Psoas muscle (tissue), 8 donors: Measurements from ENCODE around the gene PLCXD1. TPM values are rescaled to one million over a fixed set of nuclear protein-coding genes. Genes with fewer than 3 reads are reported as not detected.
"Not testable (repeated sequence)": the region's sequence is repeated elsewhere in the genome, so short reads cannot be mapped to it uniquely, and the experiment has no call there.

Experiments
- ATAC-seq, 4 donors: fragments of 200-7000 bp; cut with Tn5 transposase; one replicate each; pipeline ENCODE4 v1.9.1; 2020; ENCODE audit warnings: moderate library complexity in 3 of 4, mild to moderate bottlenecking in 2 of 4
- DNase-seq, 2 donors: peaks; one replicate each; pipeline ENCODE4 v3.0.0-alpha.2; 2020
- H3K27ac ChIP-seq: fragments of 200-600 bp; one replicate; pipeline ENCODE4 v1.8.0; 2022
- H3K27me3 ChIP-seq, 3 donors: fragments of 200-600 bp in 1 of 3; one replicate each; pipeline versions ENCODE4 v1.6.1 to v1.8.0; 2013 to 2022; ENCODE audit warnings: low read length in 2 of 3, mild to moderate bottlenecking in 2 of 3, moderate library complexity in 1 of 3; ENCODE audit not compliant: insufficient read depth in 3 of 3
- H3K36me3 ChIP-seq, 2 donors: fragments of 200-600 bp in 1 of 2; one replicate each; pipeline versions ENCODE4 v1.6.1 to v1.8.0; 2013 to 2022; ENCODE audit warnings: low read depth in 1 of 2, mild to moderate bottlenecking in 1 of 2, moderate library complexity in 1 of 2; ENCODE audit not compliant: insufficient read depth in 1 of 2
- H3K4me1 ChIP-seq: fragments of 200-600 bp; one replicate; pipeline ENCODE4 v1.8.0; 2022
- H3K4me3 ChIP-seq: fragments of 200-600 bp; one replicate; pipeline ENCODE4 v1.8.0; 2022; ENCODE audit warnings: mild to moderate bottlenecking
- H3K9me3 ChIP-seq: fragments of 200-600 bp; one replicate; pipeline ENCODE4 v1.8.0; 2022
- WGBS, 3 donors: extraction: QIAGEN DNeasy Blood & Tissue Kit; methylation state at CpG; one replicate each; pipeline versions ENCODE4 v1.1.6 to v1.1.7; 2013; 5-methylcytosine and 5-hydroxymethylcytosine counted together
- intact Hi-C, 2 donors: fragments of 100-400 bp; cut with DNase I; formaldehyde crosslinking; loops; one replicate each; pipeline versions ENCODE4 v1.11.0 to v1.14.2; 2022
- long read RNA-seq, 2 donors: library from polyadenylated mRNA; unstranded; transcript quantifications; one replicate each; pipeline ENCODE4 v2.0.0, GENCODE V29; 2021
- polyA plus RNA-seq, 3 donors: library from polyadenylated mRNA; stranded (reverse); fragments of 200-250 nt; gene quantifications; one replicate each; pipeline ENCODE4 v1.2.3, GENCODE V29; 2013
- total RNA-seq, 4 donors: library from RNA; stranded (reverse); fragmentation: NEBNext Ultra II Directional in 2 of 4; extraction: Animal tissue kit (Norgen Biotek cat#: 25700) in 2 of 4; gene quantifications; one replicate each; pipeline versions ENCODE4 v1.2.1 to v1.2.4, GENCODE V29; 2021 to 2023
- TF ChIP-seq, protein P1 (sequence below): fragments of 200-600 bp; IDR thresholded peaks from one replicate; pipeline ENCODE4 v1.8.0; 2022; ENCODE audit warnings: antibody characterized with exemption
- donor health status: healthy with polysubstance abuse.
- donor health status: DM: no; HTN: no; CAD: no; lungs with moderate emphysema.
- donor health status: Bipolar disorder and iron deficiency.
- donor health status: healthy.
- donor health status: DM: yes; HTN: yes; CAD: no.
- donor health status: DM: no; HTN: no; CAD: no.
- donor health status: DM: no; HTN: no; CAD: no.
- donor health status: DM: yes; HTN: yes; CAD: no.

Gene PLCXD1, protein sequence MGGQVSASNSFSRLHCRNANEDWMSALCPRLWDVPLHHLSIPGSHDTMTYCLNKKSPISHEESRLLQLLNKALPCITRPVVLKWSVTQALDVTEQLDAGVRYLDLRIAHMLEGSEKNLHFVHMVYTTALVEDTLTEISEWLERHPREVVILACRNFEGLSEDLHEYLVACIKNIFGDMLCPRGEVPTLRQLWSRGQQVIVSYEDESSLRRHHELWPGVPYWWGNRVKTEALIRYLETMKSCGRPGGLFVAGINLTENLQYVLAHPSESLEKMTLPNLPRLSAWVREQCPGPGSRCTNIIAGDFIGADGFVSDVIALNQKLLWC
- total RNA-seq = 1 to 10 TPM in 3 of 4 donors, under 1 TPM in 1; 0.89 to 3.0 (median 2.0) TPM
- 10 to 100 TPM in 1 of 3 donors, 1 to 10 TPM in 2; 1.2 to 16.3 (median 2.3) TPM for polyA plus RNA-seq
- long read RNA-seq, donor 1 = 0 reads
- long read RNA-seq, donor 2 = 0 reads

DNA sequence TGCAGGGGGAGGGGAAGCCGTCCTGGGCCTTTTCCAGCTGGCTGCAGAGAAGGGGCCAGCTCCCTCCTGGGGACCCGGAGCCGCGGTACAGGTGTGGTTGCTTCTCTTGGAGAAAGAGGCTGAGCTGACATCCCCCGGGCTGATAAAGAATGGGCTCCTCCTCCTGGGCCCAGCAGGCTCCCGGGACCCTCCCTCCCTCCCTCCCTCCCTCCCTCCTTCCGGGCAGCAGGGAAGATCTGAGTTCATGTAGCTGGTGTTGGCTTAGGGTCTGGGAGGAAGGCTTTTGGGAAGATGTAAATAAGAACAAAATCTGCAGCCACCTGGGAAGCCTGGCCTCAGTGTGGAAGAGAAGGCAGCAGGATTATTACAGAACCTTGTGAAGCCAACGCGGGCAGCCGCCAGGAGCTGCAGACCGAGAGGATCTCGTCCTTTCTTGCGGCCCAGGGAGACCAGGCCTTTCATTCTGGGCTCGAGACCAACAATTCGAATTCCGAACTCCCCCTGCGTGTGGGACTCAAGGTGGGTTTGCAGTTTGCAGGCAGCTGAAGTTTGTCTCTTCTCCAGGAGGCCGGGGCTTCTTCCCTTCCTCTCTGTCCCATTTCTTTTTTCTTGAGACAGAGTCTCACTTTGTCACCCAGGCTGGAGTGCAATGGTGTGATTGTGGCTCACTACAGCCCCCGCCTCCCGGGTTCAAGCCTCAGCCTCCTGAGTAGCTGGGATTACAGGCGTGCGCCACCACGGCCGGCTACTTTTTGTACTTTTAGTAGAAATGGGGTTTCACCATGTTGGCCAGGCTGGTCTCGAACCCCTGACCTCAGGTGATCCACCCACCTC, at the start of gene PLCXD1:
Gene PLCXD1 (plus strand): TSS at position 216 of the 834 bp plus-strand sequence. CDS start 2,807 bp downstream, outside the sequence.
- peaks cover 0 to 9% of the 10 kb centered on the region in 2 donors for H3K36me3 ChIP-seq
- peaks cover 0 to 5% (median 2%) of the 10 kb centered on the region in 3 donors for H3K27me3 ChIP-seq
- intact Hi-C loops = loop anchor here in 1 of 2 donors (5.0 kb wide), 1 partner anchor 36 kb away; the partner anchor contains the start of gene GTPBP6
- peaks cover 4% of the 10 kb centered on the region for H3K4me1 ChIP-seq
- H3K4me3 ChIP-seq = no peak within 1 kb of the TSS
- DNase-seq (no peak), ATAC-seq (no peak)
- H3K27ac ChIP-seq = no peak within 1 kb of the TSS
- WGBS, 3 donors = 43 to 61% (median 51%) methylated on average over 24 to 25 of the region's 25 CpGs
- TF ChIP-seq, protein P1, sequence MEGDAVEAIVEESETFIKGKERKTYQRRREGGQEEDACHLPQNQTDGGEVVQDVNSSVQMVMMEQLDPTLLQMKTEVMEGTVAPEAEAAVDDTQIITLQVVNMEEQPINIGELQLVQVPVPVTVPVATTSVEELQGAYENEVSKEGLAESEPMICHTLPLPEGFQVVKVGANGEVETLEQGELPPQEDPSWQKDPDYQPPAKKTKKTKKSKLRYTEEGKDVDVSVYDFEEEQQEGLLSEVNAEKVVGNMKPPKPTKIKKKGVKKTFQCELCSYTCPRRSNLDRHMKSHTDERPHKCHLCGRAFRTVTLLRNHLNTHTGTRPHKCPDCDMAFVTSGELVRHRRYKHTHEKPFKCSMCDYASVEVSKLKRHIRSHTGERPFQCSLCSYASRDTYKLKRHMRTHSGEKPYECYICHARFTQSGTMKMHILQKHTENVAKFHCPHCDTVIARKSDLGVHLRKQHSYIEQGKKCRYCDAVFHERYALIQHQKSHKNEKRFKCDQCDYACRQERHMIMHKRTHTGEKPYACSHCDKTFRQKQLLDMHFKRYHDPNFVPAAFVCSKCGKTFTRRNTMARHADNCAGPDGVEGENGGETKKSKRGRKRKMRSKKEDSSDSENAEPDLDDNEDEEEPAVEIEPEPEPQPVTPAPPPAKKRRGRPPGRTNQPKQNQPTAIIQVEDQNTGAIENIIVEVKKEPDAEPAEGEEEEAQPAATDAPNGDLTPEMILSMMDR = no peak
- no peaks in the 10 kb centered on the region for H3K9me3 ChIP-seq

DNA sequence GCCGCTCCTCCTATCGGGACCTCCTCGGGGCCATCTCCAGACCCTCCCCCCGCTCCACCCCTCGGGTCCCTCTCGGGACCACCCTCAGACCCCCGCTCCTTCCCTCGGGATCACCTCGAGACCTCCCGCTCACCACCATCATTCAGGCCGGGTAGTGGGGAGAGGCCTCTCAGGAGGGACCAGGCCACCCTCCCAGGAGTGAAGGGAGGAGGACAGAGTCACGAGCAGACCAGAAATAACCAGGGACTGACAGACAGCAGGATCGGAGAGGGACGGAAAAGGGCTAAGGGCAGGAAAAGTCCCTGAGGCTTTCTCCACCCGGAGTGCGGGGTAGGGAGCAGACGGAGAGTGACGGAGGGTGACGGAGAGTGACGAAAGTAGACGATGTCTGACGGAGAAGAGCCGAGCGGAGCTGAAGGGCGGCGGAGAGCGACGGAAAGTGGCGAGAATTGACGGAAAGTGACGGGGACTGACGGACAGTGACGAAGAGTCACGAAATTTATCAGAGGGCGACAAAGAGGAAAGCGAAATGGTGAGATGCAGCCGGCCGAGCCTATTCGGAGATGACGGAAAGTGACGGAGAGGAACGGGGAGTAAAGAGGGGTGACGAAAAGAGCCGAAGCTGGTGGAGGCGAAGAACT, 49.4 kb upstream of the PLCXD1 start:
- peak; percentile 92 to 99 (median 96) for ATAC-seq

DNA sequence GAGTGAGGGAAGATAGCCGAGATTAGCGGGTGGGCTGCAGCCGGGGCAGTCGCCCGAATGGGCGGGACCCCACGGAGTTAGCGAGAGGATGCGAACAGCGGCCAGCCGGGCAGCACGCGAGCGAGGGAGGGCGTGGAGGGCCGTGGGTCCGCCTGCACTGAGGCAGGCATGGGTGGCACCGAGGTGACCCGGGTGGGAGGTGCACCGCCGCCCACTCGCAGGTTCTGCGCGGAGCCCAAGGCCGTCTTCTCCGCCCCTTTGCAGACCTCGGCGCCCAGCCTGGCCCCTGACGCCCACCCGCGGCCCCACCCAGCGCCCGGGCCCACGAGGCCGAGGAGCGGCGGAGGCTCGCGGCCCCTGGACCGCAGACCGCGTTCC, 48.9 kb upstream of the PLCXD1 start:
- H3K4me1 ChIP-seq, H3K4me3 ChIP-seq, H3K36me3 ChIP-seq, H3K9me3 ChIP-seq, H3K27me3 ChIP-seq, intact Hi-C loops, DNase-seq, H3K27ac ChIP-seq: not testable (repeated sequence)
- peak in 3 of 4 donors; percentile 16 to 38 (median 34) for ATAC-seq
- 73 to 100% methylated on average over 8 of the region's 42 CpGs; no CpG with 5 or more reads in 1 of the 3 donors for whole genome bisulfite sequencing, 3 donors

More for the DNA sequence above, 49.4 kb upstream of the PLCXD1 start:
- intact Hi-C loops, H3K9me3 ChIP-seq, H3K4me3 ChIP-seq, H3K27ac ChIP-seq, H3K36me3 ChIP-seq, DNase-seq, H3K4me1 ChIP-seq, H3K27me3 ChIP-seq: not testable (repeated sequence)
- WGBS, 3 donors = no CpG with 5 or more reads among the region's 45 CpGs

DNA sequence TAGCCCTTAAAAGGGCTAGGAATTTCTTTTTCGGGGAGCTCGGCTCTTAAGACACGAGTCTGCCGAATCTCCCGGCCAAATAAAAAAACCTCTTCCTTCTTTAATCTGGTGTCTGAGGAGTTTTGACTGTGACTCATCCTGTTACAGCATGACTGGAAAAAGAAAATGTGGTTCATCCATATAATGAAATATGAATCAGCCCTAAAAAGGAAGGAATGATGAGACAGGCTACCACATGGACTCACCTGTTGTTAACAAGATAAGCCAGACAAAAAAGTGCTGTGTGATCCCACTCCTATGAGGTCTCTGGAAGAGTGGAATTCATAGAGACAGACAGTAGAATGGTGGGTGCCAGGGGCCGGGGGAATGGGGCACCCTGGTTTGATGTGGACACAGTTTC, 45.0 kb upstream of the PLCXD1 start:
- ATAC-seq, H3K36me3 ChIP-seq, H3K4me3 ChIP-seq, H3K27me3 ChIP-seq, H3K27ac ChIP-seq, intact Hi-C loops, DNase-seq, H3K4me1 ChIP-seq, H3K9me3 ChIP-seq: not testable (repeated sequence)
- WGBS, 3 donors = no CpG with 5 or more reads among the region's 6 CpGs

DNA sequence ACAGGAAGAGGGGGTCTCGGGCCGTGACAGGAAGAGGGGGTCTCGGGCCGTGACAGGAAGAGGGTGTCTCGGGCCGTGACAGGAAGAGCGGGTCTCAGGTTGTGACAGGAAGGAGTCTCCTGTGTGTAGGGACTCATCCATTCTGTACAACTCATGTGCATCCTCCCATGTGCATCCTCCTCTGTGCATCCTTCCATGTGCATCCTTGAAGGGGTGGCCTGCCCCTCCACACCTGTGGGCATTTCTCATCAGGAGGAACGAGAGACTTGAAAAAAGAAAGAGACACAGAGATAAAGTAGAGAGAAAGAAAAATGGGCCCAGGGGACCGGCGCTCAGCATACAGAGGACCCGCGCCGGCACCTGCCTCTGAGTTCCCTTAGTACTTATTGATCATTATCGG, 30.2 kb upstream of the PLCXD1 start:
- Histone ChIP-seq H3K4me1 (no peaks in the 10 kb centered on the region), H3K9me3 (no peaks in the 10 kb centered on the region), H3K36me3 (no peaks in the 10 kb centered on the region), H3K4me3 (no peak overlapping the region), H3K27ac (no peak overlapping the region), H3K27me3 (peaks cover 0 to 2% (median 0%) of the 10 kb centered on the region in 3 donors)
- intact Hi-C loops = no loop called here
- WGBS, 3 donors = 81 to 86% (median 82%) methylated on average over 8 to 14 of the region's 14 CpGs
- DNase-seq (no peak), ATAC-seq (no peak)
- TF ChIP-seq, protein P1 = no peak

DNA sequence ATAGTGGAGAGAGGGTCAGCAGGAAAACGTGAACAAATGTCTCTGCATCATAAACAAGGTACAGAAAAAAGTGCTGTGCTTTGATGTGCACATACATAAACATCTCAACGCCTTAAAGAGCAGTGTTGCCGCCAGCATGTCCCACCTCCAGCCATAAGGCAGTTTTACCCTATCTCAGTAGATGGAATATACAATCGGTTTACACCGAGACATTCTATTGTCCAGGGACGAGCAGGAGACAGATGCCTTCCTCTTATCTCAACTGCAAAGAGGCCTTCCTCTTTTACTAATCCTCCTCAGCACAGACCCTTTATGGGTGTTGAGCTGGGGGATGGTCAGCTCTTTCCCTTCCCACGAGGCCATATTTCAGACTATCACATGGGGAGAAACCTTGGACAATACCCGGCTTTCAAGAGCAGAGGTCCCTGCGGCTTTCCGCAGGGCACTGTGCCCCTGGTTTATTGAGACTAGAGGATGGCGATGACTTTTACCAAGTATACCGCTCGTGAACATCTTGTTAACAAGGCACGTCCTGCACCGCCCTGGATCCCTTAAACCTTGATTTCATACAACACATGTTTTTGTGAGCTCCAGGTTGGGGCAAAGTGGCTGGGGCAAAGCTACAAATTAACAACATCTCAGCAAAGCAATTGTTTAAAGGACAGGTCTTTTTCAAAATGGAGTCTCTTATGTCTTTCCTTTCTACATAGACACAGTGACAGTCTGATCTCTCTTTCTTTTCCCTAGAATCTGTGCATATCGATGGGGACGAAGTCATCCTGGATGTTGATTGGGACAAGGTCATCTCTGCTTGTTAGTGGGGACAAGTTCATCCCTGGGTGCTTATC, 29.6 kb upstream of the PLCXD1 start:
- H3K27ac ChIP-seq, H3K36me3 ChIP-seq, H3K4me1 ChIP-seq, DNase-seq, H3K9me3 ChIP-seq, H3K27me3 ChIP-seq, intact Hi-C loops, ATAC-seq, H3K4me3 ChIP-seq: not testable (repeated sequence)
- 73 to 81% (median 80%) methylated on average over 17 of the region's 17 CpGs for WGBS, 3 donors
